K562 (cell line): Measurements from ENCODE around the gene ZNF597. TPM values are rescaled to one million over a fixed set of nuclear protein-coding genes. Genes with fewer than 3 reads are reported as not detected.
A peak's percentile ranks its signal among the peaks of the same experiment; 100 is the strongest.

Experiments
- ATAC-seq: fragments of 200-7000 bp; cut with Tn5 transposase; 3 replicates; pipeline ENCODE4 v1.9.1; 2020; ENCODE audit warnings: moderate library complexity
- BruUV-seq: library from RNA; stranded (reverse); fragments of 400-500 nt; replicated peaks from 2 replicates; lab custom pipeline; 2021; lab: Mats Ljungman, UMichigan
- CTCF ChIA-PET: fragments of 300-600 bp; formaldehyde crosslinking; extraction: SDS; loops from one replicate; lab custom pipeline; 2021; ENCODE audit warnings: low intra/inter-chr PET ratio; lab: Yijun Ruan, JAX
- POLR2A ChIA-PET: fragments of 300-600, 350-650 bp; sonication (Branson Sonifier 250); formaldehyde crosslinking; extraction: SDS; loops from one replicate; lab custom pipeline; 2021; ENCODE audit warnings: antibody characterized with exemption, inconsistent platforms; lab: Yijun Ruan, JAX
- DNase-seq, 4 experiments: peaks; one replicate each; pipeline versions ENCODE4 v3.0.0 to v3.0.0-alpha.2; 2011 to 2018; ENCODE audit warnings: low spot score in 3 of 4, mixed read lengths in 3 of 4; ENCODE audit errors: extremely low read depth in 1 of 4
- FAIRE-seq: peaks from 2 replicates; lab custom pipeline; 2011; peaks lifted over from hg19 to GRCh38; lab: Jason Lieb, UNC
- H2AFZ ChIP-seq: 2 replicates; pipeline ENCODE4 v1.6.0; 2011; ENCODE audit warnings: low read depth, low read length, control low read depth, inconsistent platforms
- H3K27ac ChIP-seq: fragments of 200-600 bp; 3 replicates; pipeline ENCODE4 v1.8.0; 2011; ENCODE audit warnings: low read depth, mild to moderate bottlenecking, control low read depth, inconsistent platforms, low read length, moderate library complexity, mixed read lengths; ENCODE audit errors: extremely low read depth
- H3K27me3 ChIP-seq, 2 experiments: fragments of 300-600 bp in 1 of 2; 2 replicates in 1 of 2; 3 replicates in 1 of 2; pipeline versions ENCODE4 v1.6.0 to v1.8.0; 2011; ENCODE audit warnings: inconsistent platforms in 2 of 2, low read length in 2 of 2, mild to moderate bottlenecking in 1 of 2, mixed read lengths in 1 of 2, moderate library complexity in 1 of 2; ENCODE audit not compliant: control insufficient read depth in 2 of 2, insufficient read depth in 2 of 2
- H3K36me3 ChIP-seq: fragments of 300-600 bp; 3 replicates; pipeline ENCODE4 v1.8.0; 2011; ENCODE audit warnings: mild to moderate bottlenecking, low read length, inconsistent platforms; ENCODE audit not compliant: control insufficient read depth, insufficient read depth
- H3K4me1 ChIP-seq, 2 experiments: fragments of 200-600 bp in 1 of 2; replicated peaks in 1 of 2; 2 replicates in 1 of 2; 3 replicates in 1 of 2; pipeline versions ENCODE4 v1.5.1 to v1.8.0; 2011; ENCODE audit warnings: inconsistent platforms in 2 of 2, low read length in 2 of 2, mild to moderate bottlenecking in 1 of 2, mixed read lengths in 1 of 2, moderate library complexity in 1 of 2; ENCODE audit not compliant: control insufficient read depth in 2 of 2, insufficient read depth in 2 of 2
- H3K4me2 ChIP-seq: 2 replicates; pipeline ENCODE4 v1.6.1; 2011; ENCODE audit warnings: low read length, control low read depth, inconsistent platforms, mixed read lengths; ENCODE audit not compliant: insufficient read depth
- H3K4me3 ChIP-seq: fragments of 200-600 bp; sonication (generic), shearing (Covaris generic); 2 replicates; pipeline ENCODE4 v1.5.1; 2016; ENCODE audit warnings: control low read depth, inconsistent platforms
- H3K79me2 ChIP-seq: fragments of 200-600 bp; 3 replicates; pipeline ENCODE4 v1.8.0; 2011; ENCODE audit warnings: low read length, inconsistent platforms; ENCODE audit not compliant: control insufficient read depth, insufficient read depth
- H3K9ac ChIP-seq, 2 experiments: 2 replicates each; pipeline versions ENCODE4 v1.6.0 to v1.6.1; 2011; ENCODE audit warnings: low read depth in 2 of 2, low read length in 2 of 2, control low read depth in 1 of 2, inconsistent platforms in 1 of 2, mild to moderate bottlenecking in 1 of 2, mixed read lengths in 1 of 2; ENCODE audit not compliant: insufficient read depth in 1 of 2
- H3K9me1 ChIP-seq: one replicate; pipeline ENCODE4 v1.6.0; 2011; ENCODE audit warnings: inconsistent platforms, mild to moderate bottlenecking, low read length, moderate library complexity; ENCODE audit not compliant: control insufficient read depth, insufficient read depth
- H3K9me3 ChIP-seq: replicated peaks from 2 replicates; pipeline ENCODE4 v1.5.1; 2011; ENCODE audit warnings: low read depth, low read length, inconsistent platforms; ENCODE audit not compliant: control insufficient read depth, insufficient read depth
- H4K20me1 ChIP-seq: replicated peaks from 2 replicates; pipeline ENCODE4 v1.6.1; 2011; ENCODE audit warnings: low read length, inconsistent platforms, mixed read lengths; ENCODE audit not compliant: control insufficient read depth, insufficient read depth
- ARID1B ChIP-seq: fragments of 450-650 bp; IDR thresholded peaks from 2 replicates; pipeline ENCODE4 v1.6.1; 2016; ENCODE audit warnings: antibody characterized with exemption, mild to moderate bottlenecking, inconsistent platforms
- CBFA2T2 ChIP-seq: fragments of 450-650 bp; conservative IDR thresholded peaks from 2 replicates; pipeline ENCODE4 v1.6.1; 2017; ENCODE audit warnings: mild to moderate bottlenecking
- CBFA2T3 ChIP-seq: fragments of 450-650 bp; IDR thresholded peaks from 2 replicates; pipeline ENCODE4 v1.6.1; 2017
- E2F4 ChIP-seq: sonication (generic); formaldehyde crosslinking; IDR thresholded peaks from 2 replicates; pipeline ENCODE4 v1.8.0; 2022; ENCODE audit warnings: mild to moderate bottlenecking, low read depth, missing genetic modification reagents
- HNRNPLL ChIP-seq: fragments of 200-400 bp; formaldehyde crosslinking; IDR thresholded peaks from 2 replicates; pipeline ENCODE4 v1.6.1; 2017; ENCODE audit warnings: low read length, low read depth, mild to moderate bottlenecking; ENCODE audit not compliant: poor library complexity, severe bottlenecking
- KDM1A ChIP-seq, 2 experiments: fragments of 450-650 bp; IDR thresholded peaks; 2 replicates each; pipeline ENCODE4 v1.6.1; 2016; ENCODE audit warnings: mild to moderate bottlenecking in 2 of 2
- NONO ChIP-seq, 2 experiments: fragments of 200-400 bp in 1 of 2; fragments of 450-650 bp in 1 of 2; formaldehyde crosslinking in 1 of 2; IDR thresholded peaks; 2 replicates each; pipeline ENCODE4 v1.6.1; 2017; ENCODE audit warnings: low read depth in 2 of 2, mild to moderate bottlenecking in 2 of 2, moderate library complexity in 2 of 2, low read length in 1 of 2
- RBM25 ChIP-seq: fragments of 200-400 bp; formaldehyde crosslinking; IDR thresholded peaks from 2 replicates; pipeline ENCODE4 v1.6.1; 2018; ENCODE audit warnings: low read length, low read depth, moderate library complexity; ENCODE audit not compliant: severe bottlenecking
- RCOR1 ChIP-seq, 2 experiments: IDR thresholded peaks; 2 replicates each; pipeline ENCODE4 v1.6.1; 2012; ENCODE audit warnings: low read depth in 2 of 2, low read length in 2 of 2, borderline replicate concordance in 1 of 2, improper control_type of control experiment in 1 of 2
- SP2 ChIP-seq: IDR thresholded peaks from 2 replicates; pipeline ENCODE4 v1.6.1; 2011; ENCODE audit warnings: mild to moderate bottlenecking, low read depth, low read length, moderate library complexity; ENCODE audit not compliant: poor library complexity, severe bottlenecking; ENCODE audit errors: extremely low read depth
- TAL1 ChIP-seq: fragments of 450-650 bp; IDR thresholded peaks from 2 replicates; pipeline ENCODE4 v1.6.1; 2016; ENCODE audit warnings: mild to moderate bottlenecking
- TCF3 ChIP-seq: sonication (generic); formaldehyde crosslinking; IDR thresholded peaks from 2 replicates; pipeline ENCODE4 v1.4.0; 2020; ENCODE audit warnings: mild to moderate bottlenecking, missing genetic modification reagents
- TEAD4 ChIP-seq, 2 experiments: sonication (generic) in 1 of 2; formaldehyde crosslinking in 1 of 2; IDR thresholded peaks; 2 replicates each; pipeline versions ENCODE4 v1.6.1 to v1.8.0; 2012 to 2022; ENCODE audit warnings: borderline replicate concordance in 1 of 2, inconsistent platforms in 1 of 2, low read length in 1 of 2, mild to moderate bottlenecking in 1 of 2, missing genetic modification reagents in 1 of 2
- ZFP36 ChIP-seq: fragments of 150-350 bp; IDR thresholded peaks from 2 replicates; pipeline ENCODE4 v1.6.1; 2018; ENCODE audit warnings: low read length, low read depth; ENCODE audit not compliant: partially characterized antibody
- WGBS: fragments of 100-300 bp; shearing (Covaris generic); methylation state at CpG from one replicate; pipeline ENCODE4 v1.1.6; 2016; ENCODE audit warnings: low coverage, mixed read lengths; ENCODE audit not compliant: insufficient coverage; ENCODE audit errors: missing lambda C conversion rate; 5-methylcytosine and 5-hydroxymethylcytosine counted together
- in situ Hi-C: fragments of 300-500 bp; cut with MboI; formaldehyde crosslinking; loops from 4 replicates; pipeline ENCODE4 v1.15.0; 2018; ENCODE audit warnings: inconsistent platforms, mixed read lengths
- intact Hi-C: fragments of 100-400 bp; cut with micrococcal nuclease; formaldehyde crosslinking; loops from 2 replicates; pipeline ENCODE4 v1.14.2; 2022
- polyA plus RNA-seq, 8 experiments: library from polyadenylated mRNA; depleted of rRNA in 4 of 8; stranded (reverse) in 5 of 8; unstranded in 3 of 8; fragments of >200 nt; fragmentation: Nextera tagmentation in 2 of 8; fragmentation: Illumina TruSeq in 1 of 8; extraction: Ambion mirVana in 2 of 8; extraction: Trizol in 1 of 8; gene quantifications; 2 replicates each; pipeline versions ENCODE4 v1.2.1 to v1.2.3, GENCODE V29; 2011 to 2014; ENCODE audit warnings: inconsistent platforms in 1 of 8, missing spikeins in 1 of 8
- total RNA-seq, 7 experiments: library from RNA; depleted of rRNA in 6 of 7; stranded (reverse); fragments of >200 nt in 6 of 7; fragmentation: Illumina TruSeq in 2 of 7; extraction: Trizol in 2 of 7; gene quantifications; 2 replicates each; pipeline versions ENCODE4 v1.2.1 to v1.2.3, GENCODE V29; 2011 to 2021; ENCODE audit warnings: low replicate concordance in 1 of 7

The ZNF597 gene
- total and polyA plus RNA-seq, 9 of the 15 experiments (the other 6 are each of a cell fraction or from before 2014, with no cell fraction given) = 0.14 to 0.68 (median 0.42) TPM

- Histone ChIP-seq H4K20me1 (peaks cover 20% of the 10 kb centered on the region), H3K9ac (peak overlapping the region in 1 of 2 experiments; percentile 77; a peak in 2 of 4 replicates), H3K79me2 (peaks cover 31% of the 10 kb centered on the region), H3K9me1 (peaks cover 2% of the 10 kb centered on the region), H3K36me3 (peaks cover 2% of the 10 kb centered on the region; the same call in 2 of the 3 replicates), H3K27ac (no peak overlapping the region), H3K4me1 (peaks cover 6 to 25% of the 10 kb centered on the region in 2 experiments; a peak in 4 of 5 replicates), H3K4me3 (no peak overlapping the region), H3K27me3 (no peaks in the 10 kb centered on the region), H3K4me2 (peak overlapping the region; percentile 63; the same call in 1 of the 2 replicates), H2AFZ (no peak overlapping the region), H3K9me3 (no peaks in the 10 kb centered on the region)
- POLR2A ChIA-PET = interaction anchor here (0.7 to 1.0 kb wide), 2 partner anchors 13 to 62 kb away, joined by 3 to 4 read pairs; no protein-coding TSS in a partner anchor
- ATAC-seq = peak; percentile 95
- FAIRE-seq = peak; percentile 77
- CTCF ChIA-PET = no interaction called here
- BruUV-seq = no TSS peak
- in situ Hi-C loops = no loop called here
- peak; percentile 56; the same call in 1 of the 2 replicates for TF ChIP-seq TAL1
- no peak for TF ChIP-seq E2F4
- peak; percentile 69 for TF ChIP-seq ARID1B
- TF ChIP-seq NONO (IDR thresholded peaks at IDR 0.05; ENCODE audit: low read depth in 2 of 2, low read length in 1 of 2) = peak in 1 of 2 experiments; percentile 34; a peak in 1 of 4 replicates
- TF ChIP-seq SP2 = no peak
- TF ChIP-seq TEAD4 (IDR thresholded peaks at IDR 0.05; ENCODE audit: low read length) = peak; percentile 50
- TF ChIP-seq TEAD4 (CRISPR knock-in tag; IDR thresholded peaks at IDR 0.05; ENCODE audit: borderline replicate concordance) = no peak
- TF ChIP-seq HNRNPLL = peak; percentile 30
- no peak for TF ChIP-seq ZFP36
- no peak for TF ChIP-seq RBM25
- TF ChIP-seq RCOR1 (IDR thresholded peaks at IDR 0.05; ENCODE audit: borderline replicate concordance in 1 of 2, low read depth in 2 of 2, low read length in 2 of 2) = peak in 1 of 2 experiments; percentile 74; a peak in 2 of 4 replicates
- TF ChIP-seq TCF3 (CRISPR knock-in tag) = peak; percentile 73
- peak; percentile 74 for TF ChIP-seq CBFA2T3
- peak in 1 of 2 experiments; percentile 53; a peak in 1 of 4 replicates for TF ChIP-seq KDM1A (IDR thresholded peaks at IDR 0.05)
- peak; percentile 31 for TF ChIP-seq CBFA2T2
- peak; percentile 53 to 62 (median 58) for DNase-seq
- 15% methylated on average over 16 of the region's 16 CpGs for WGBS
- intact Hi-C loops = no loop called here
Measured at GRCh38 chr16:3474136-3474779, 31.0 kb upstream of the ZNF597 start.
